Psoas muscle (tissue), 8 donors: ENCODE results near the gene S100G. TPM values are rescaled to one million over a fixed set of nuclear protein-coding genes. Genes with fewer than 3 reads are reported as not detected.

Experiments used
- ATAC-seq, 4 donors: fragments of 200-7000 bp; cut with Tn5 transposase; one replicate each; pipeline ENCODE4 v1.9.1; 2020; ENCODE audit warnings: moderate library complexity in 3 of 4, mild to moderate bottlenecking in 2 of 4
- DNase-seq, 2 donors: peaks; one replicate each; pipeline ENCODE4 v3.0.0-alpha.2; 2020
- H3K27ac ChIP-seq: fragments of 200-600 bp; one replicate; pipeline ENCODE4 v1.8.0; 2022
- H3K27me3 ChIP-seq, 3 donors: fragments of 200-600 bp in 1 of 3; one replicate each; pipeline versions ENCODE4 v1.6.1 to v1.8.0; 2013 to 2022; ENCODE audit warnings: low read length in 2 of 3, mild to moderate bottlenecking in 2 of 3, moderate library complexity in 1 of 3; ENCODE audit not compliant: insufficient read depth in 3 of 3
- H3K36me3 ChIP-seq, 2 donors: fragments of 200-600 bp in 1 of 2; one replicate each; pipeline versions ENCODE4 v1.6.1 to v1.8.0; 2013 to 2022; ENCODE audit warnings: low read depth in 1 of 2, mild to moderate bottlenecking in 1 of 2, moderate library complexity in 1 of 2; ENCODE audit not compliant: insufficient read depth in 1 of 2
- H3K4me1 ChIP-seq: fragments of 200-600 bp; one replicate; pipeline ENCODE4 v1.8.0; 2022
- H3K4me3 ChIP-seq: fragments of 200-600 bp; one replicate; pipeline ENCODE4 v1.8.0; 2022; ENCODE audit warnings: mild to moderate bottlenecking
- H3K9me3 ChIP-seq: fragments of 200-600 bp; one replicate; pipeline ENCODE4 v1.8.0; 2022
- CTCF ChIP-seq: fragments of 200-600 bp; IDR thresholded peaks from one replicate; pipeline ENCODE4 v1.8.0; 2022; ENCODE audit warnings: antibody characterized with exemption
- WGBS, 3 donors: extraction: QIAGEN DNeasy Blood & Tissue Kit; methylation state at CpG; one replicate each; pipeline versions ENCODE4 v1.1.6 to v1.1.7; 2013; 5-methylcytosine and 5-hydroxymethylcytosine counted together
- intact Hi-C, 2 donors: fragments of 100-400 bp; cut with DNase I; formaldehyde crosslinking; loops; one replicate each; pipeline versions ENCODE4 v1.11.0 to v1.14.2; 2022
- polyA plus RNA-seq, 3 donors: library from polyadenylated mRNA; stranded (reverse); fragments of 200-250 nt; gene quantifications; one replicate each; pipeline ENCODE4 v1.2.3, GENCODE V29; 2013
- total RNA-seq, 4 donors: library from RNA; stranded (reverse); fragmentation: NEBNext Ultra II Directional in 2 of 4; extraction: Animal tissue kit (Norgen Biotek cat#: 25700) in 2 of 4; gene quantifications; one replicate each; pipeline versions ENCODE4 v1.2.1 to v1.2.4, GENCODE V29; 2021 to 2023
- donor health status: healthy with polysubstance abuse.
- donor health status: DM: no; HTN: no; CAD: no; lungs with moderate emphysema.
- donor health status: Bipolar disorder and iron deficiency.
- donor health status: healthy.
- donor health status: DM: yes; HTN: yes; CAD: no.
- donor health status: DM: no; HTN: no; CAD: no.
- donor health status: DM: no; HTN: no; CAD: no.
- donor health status: DM: yes; HTN: yes; CAD: no.

S100G gene
- total and polyA plus RNA-seq, 7 donors: 0.23 TPM; not detected in 6

- H3K4me1 ChIP-seq: no peaks in the 10 kb centered on the region
- no peak for ATAC-seq
- no peak for DNase-seq
- H3K4me3 ChIP-seq: no peak overlapping the region
- H3K27ac ChIP-seq: no peak overlapping the region
- no peaks in the 10 kb centered on the region for H3K27me3 ChIP-seq
- no peak for TF ChIP-seq CTCF
- intact Hi-C loops: no loop called here
- WGBS, 3 donors: 94 to 97% (median 96%) methylated on average over 6 of the region's 6 CpGs
- peaks cover 0 to 9% of the 10 kb centered on the region in 2 donors for H3K36me3 ChIP-seq
- H3K9me3 ChIP-seq: no peaks in the 10 kb centered on the region
These were observed 10.0 kb upstream of the S100G start for GRCh38 chrX:16639966-16640365.

GRCh38 chrX:16640823-16641222 is 9.1 kb upstream of the S100G start:
- Histone ChIP-seq H3K27me3 (no peaks in the 10 kb centered on the region), H3K4me3 (no peak overlapping the region), H3K36me3 (peaks cover 0 to 9% of the 10 kb centered on the region in 2 donors), H3K27ac (no peak overlapping the region), H3K4me1 (no peaks in the 10 kb centered on the region), H3K9me3 (no peaks in the 10 kb centered on the region)
- DNase-seq: no peak
- TF ChIP-seq CTCF: no peak
- WGBS, 3 donors: 81 to 97% (median 97%) methylated on average over 4 of the region's 4 CpGs
- no peak for ATAC-seq
- intact Hi-C loops: no loop called here

GRCh38 chrX:16643176-16643575 is 6.8 kb upstream of the S100G start:
- ATAC-seq: no peak
- intact Hi-C loops: no loop called here
- WGBS, 3 donors: 74 to 80% (median 76%) methylated on average over 5 of the region's 5 CpGs

GRCh38 chrX:16646366-16647138 is 3.4 kb upstream of the S100G start:
- DNase-seq (no peak), ATAC-seq (no peak)
- H3K4me3 ChIP-seq: no peak overlapping the region
- intact Hi-C loops: loop anchor here in 1 of 2 donors (5.0 kb wide), 1 partner anchor 894 kb away; no protein-coding TSS in a partner anchor
- peaks cover 0 to 10% (median 0%) of the 10 kb centered on the region in 3 donors for H3K27me3 ChIP-seq
- no peaks in the 10 kb centered on the region for H3K9me3 ChIP-seq
- WGBS, 3 donors: 85 to 89% (median 89%) methylated on average over 4 of the region's 4 CpGs
- no peak for TF ChIP-seq CTCF
- H3K4me1 ChIP-seq: no peaks in the 10 kb centered on the region
- no peak overlapping the region for H3K27ac ChIP-seq
- H3K36me3 ChIP-seq: no peaks in the 10 kb centered on the region

More at GRCh38 chrX:16643176-16643575, 6.8 kb upstream of the S100G start:
- Histone ChIP-seq H3K4me3 (no peak overlapping the region), H3K9me3 (no peaks in the 10 kb centered on the region), H3K4me1 (no peaks in the 10 kb centered on the region), H3K27ac (no peak overlapping the region), H3K36me3 (peaks cover 0 to 4% of the 10 kb centered on the region in 2 donors), H3K27me3 (peaks cover 0 to 6% (median 0%) of the 10 kb centered on the region in 3 donors)
- no peak for TF ChIP-seq CTCF
- no peak for DNase-seq
